ENCODE measurements around the gene HCK. TPM values are rescaled to one million over a fixed set of nuclear protein-coding genes. Genes with fewer than 3 reads are reported as not detected.

The HCK gene
- total and polyA plus RNA-seq, 7 experiments from 2014 or later, result 0.09 to 129 (median 1.4) TPM

DNA sequence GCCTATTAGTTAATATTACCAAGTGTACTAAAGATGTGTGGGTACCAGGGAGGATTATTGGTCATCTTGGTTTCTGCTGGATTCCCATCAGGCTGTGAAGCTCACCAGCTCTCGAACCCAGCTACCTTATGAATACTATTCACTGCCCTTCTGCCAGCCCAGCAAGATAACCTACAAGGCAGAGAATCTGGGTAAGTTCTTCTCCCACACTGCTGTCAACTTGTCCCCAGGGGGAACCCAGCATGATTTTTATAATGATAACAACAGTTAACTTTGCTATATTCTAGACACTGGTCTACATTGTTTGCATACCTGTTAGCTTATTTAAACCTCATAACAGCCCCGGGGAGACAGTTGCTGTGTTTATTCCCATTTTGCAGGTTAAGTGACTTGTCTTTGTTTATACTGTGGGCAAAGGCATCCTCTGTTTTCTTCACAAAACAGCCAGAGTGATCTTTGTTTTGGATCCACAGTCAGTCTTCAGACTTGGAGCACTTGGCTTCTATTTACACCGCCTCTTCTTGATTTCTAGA, 84.0 kb downstream of the HCK start:
- no peak overlapping the region for H3K4me3 Mint-ChIP-seq
- DNase-seq (no peak), ATAC-seq (no peak)
- no peak overlapping the region for H3K27ac ChIP-seq (ENCODE audit: low read depth, low read length)
- no peaks in the 10 kb centered on the region for H3K27me3 ChIP-seq (ENCODE audit: control insufficient read depth in 2 of 2, insufficient read depth in 2 of 2, low read length in 2 of 2)
- POLR2A ChIA-PET, result no interaction called here
- no peak overlapping the region for H3K27ac Mint-ChIP-seq
- H3K36me3 Mint-ChIP-seq, result peaks cover 20 to 46% (median 26%) of the 10 kb centered on the region in 5 donors
- H3K36me3 ChIP-seq (ENCODE audit: control insufficient read depth in 2 of 3, insufficient read depth in 3 of 3, low read length in 3 of 3), result peaks cover 0 to 61% (median under 1%) of the 10 kb centered on the region in 3 experiments
- H3K9me3 ChIP-seq (ENCODE audit: control insufficient read depth in 2 of 3, low read length in 3 of 3), result no peaks in the 10 kb centered on the region
- intact Hi-C loops (cut with micrococcal nuclease), result no loop called here
- no peaks in the 10 kb centered on the region for H3K9me3 Mint-ChIP-seq
- H3K4me1 Mint-ChIP-seq, result peaks cover 3 to 46% (median 20%) of the 10 kb centered on the region in 7 donors
- H3K27me3 Mint-ChIP-seq, result no peaks in the 10 kb centered on the region
- CTCF ChIA-PET, result interaction anchor here (1.2 kb wide), 1 partner anchor 10 kb away, joined by 3 read pairs; no protein-coding TSS in a partner anchor
- H3K4me3 ChIP-seq (ENCODE audit: low read length), result no peak overlapping the region
- no peaks in the 10 kb centered on the region for H3K4me1 ChIP-seq (ENCODE audit: control insufficient read depth in 2 of 2, insufficient read depth in 2 of 2, low read length in 2 of 2)

DNA sequence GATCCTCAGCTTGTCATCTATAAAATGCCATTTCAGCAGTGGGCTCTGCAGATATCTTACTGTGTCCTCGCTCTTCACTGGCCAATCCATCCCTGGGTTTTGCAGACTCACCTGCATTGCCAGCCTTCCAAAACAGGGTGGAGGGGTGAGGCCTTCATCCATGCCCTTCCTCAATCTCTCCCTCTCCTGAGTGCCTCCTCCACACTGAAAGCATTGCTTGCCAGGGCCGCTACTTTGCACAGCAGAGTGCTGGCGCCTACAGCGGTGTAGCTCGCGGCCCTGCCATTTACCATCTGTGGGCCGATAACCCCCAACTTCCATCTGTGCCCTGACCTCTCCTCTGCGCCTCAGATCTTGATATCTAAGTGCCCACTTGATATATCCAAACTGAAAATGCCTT, 86.9 kb downstream of the HCK start:
- intact Hi-C loops (cut with micrococcal nuclease), result no loop called here
- H3K4me3 ChIP-seq (ENCODE audit: low read length), result no peak overlapping the region

GRCh38 chr20:32139947-32140346, 87.9 kb downstream of the HCK start:
- Mint-ChIP-seq H3K4me1 (peaks cover 0 to 24% (median 0%) of the 10 kb centered on the region in 7 donors), H3K27ac (peak overlapping the region in 2 of 9 donors; percentile 17 to 80), H3K27me3 (no peaks in the 10 kb centered on the region), H3K4me3 (no peak overlapping the region), H3K9me3 (peaks cover 0 to 1% (median 0%) of the 10 kb centered on the region in 11 donors), H3K36me3 (peaks cover 19 to 66% (median 38%) of the 10 kb centered on the region in 5 donors)
- Histone ChIP-seq H3K9me3 (ENCODE audit: control insufficient read depth in 2 of 3, low read length in 3 of 3) (no peaks in the 10 kb centered on the region), H3K4me1 (ENCODE audit: control insufficient read depth in 2 of 2, insufficient read depth in 2 of 2, low read length in 2 of 2) (no peaks in the 10 kb centered on the region), H3K36me3 (ENCODE audit: control insufficient read depth in 2 of 3, insufficient read depth in 3 of 3, low read length in 3 of 3) (peaks cover 8 to 95% (median 21%) of the 10 kb centered on the region in 3 experiments), H3K27me3 (ENCODE audit: control insufficient read depth in 2 of 2, insufficient read depth in 2 of 2, low read length in 2 of 2) (no peaks in the 10 kb centered on the region), H3K27ac (ENCODE audit: low read depth, low read length) (no peak overlapping the region), H3K4me3 (ENCODE audit: low read length) (no peak overlapping the region)
- ATAC-seq, result no peak
- CTCF ChIA-PET, result no interaction called here
- intact Hi-C loops (cut with micrococcal nuclease), result no loop called here
- POLR2A ChIA-PET, result no interaction called here
- no peak for DNase-seq

More for the DNA sequence above, 86.9 kb downstream of the HCK start:
- DNase-seq (no peak), ATAC-seq (no peak)
- Mint-ChIP-seq H3K27me3 (no peaks in the 10 kb centered on the region), H3K4me3 (no peak overlapping the region), H3K36me3 (peaks cover 19 to 59% (median 32%) of the 10 kb centered on the region in 5 donors), H3K27ac (peak overlapping the region in 2 of 9 donors; percentile 62 to 76), H3K4me1 (peaks cover 0 to 24% (median 0%) of the 10 kb centered on the region in 7 donors), H3K9me3 (no peaks in the 10 kb centered on the region)
- H3K27me3 ChIP-seq (ENCODE audit: control insufficient read depth in 2 of 2, insufficient read depth in 2 of 2, low read length in 2 of 2), result no peaks in the 10 kb centered on the region
- no peak overlapping the region for H3K27ac ChIP-seq (ENCODE audit: low read depth, low read length)
- H3K36me3 ChIP-seq (ENCODE audit: control insufficient read depth in 2 of 3, insufficient read depth in 3 of 3, low read length in 3 of 3), result peaks cover 8 to 90% (median 17%) of the 10 kb centered on the region in 3 experiments
- ChIA-PET POLR2A (no interaction called here), CTCF (no interaction called here)
- no peaks in the 10 kb centered on the region for H3K4me1 ChIP-seq (ENCODE audit: control insufficient read depth in 2 of 2, insufficient read depth in 2 of 2, low read length in 2 of 2)
- H3K9me3 ChIP-seq (ENCODE audit: control insufficient read depth in 2 of 3, low read length in 3 of 3), result no peaks in the 10 kb centered on the region

DNA sequence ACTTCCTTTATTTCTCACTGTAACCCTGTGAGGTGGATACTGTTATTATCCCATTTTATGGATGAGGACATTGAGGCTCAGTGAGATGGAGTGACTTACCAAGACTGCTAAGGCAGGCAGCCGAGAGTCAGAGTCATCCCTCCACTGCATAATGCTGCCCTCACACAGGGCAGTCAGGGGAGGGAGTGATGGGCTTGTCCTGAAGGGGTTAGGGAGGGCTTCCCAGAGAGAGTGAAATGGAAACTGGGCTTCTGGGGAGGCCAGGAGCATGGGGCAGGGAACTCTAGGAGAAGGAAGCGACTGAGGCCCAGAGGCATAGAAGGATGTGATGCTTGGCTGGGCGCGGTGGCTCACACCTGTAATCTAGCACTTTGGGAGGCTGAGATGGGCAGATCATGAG, 88.6 kb downstream of the HCK start:
- Histone ChIP-seq H3K9me3 (ENCODE audit: control insufficient read depth in 2 of 3, low read length in 3 of 3) (no peaks in the 10 kb centered on the region), H3K27me3 (ENCODE audit: control insufficient read depth in 2 of 2, insufficient read depth in 2 of 2, low read length in 2 of 2) (no peaks in the 10 kb centered on the region), H3K4me3 (ENCODE audit: low read length) (no peak overlapping the region), H3K27ac (ENCODE audit: low read depth, low read length) (no peak overlapping the region), H3K4me1 (ENCODE audit: control insufficient read depth in 2 of 2, insufficient read depth in 2 of 2, low read length in 2 of 2) (no peaks in the 10 kb centered on the region), H3K36me3 (ENCODE audit: control insufficient read depth in 2 of 3, insufficient read depth in 3 of 3, low read length in 3 of 3) (peaks cover 8 to 98% (median 27%) of the 10 kb centered on the region in 3 experiments)
- POLR2A ChIA-PET, result no interaction called here
- Mint-ChIP-seq H3K27me3 (no peaks in the 10 kb centered on the region), H3K4me1 (peaks cover 0 to 19% (median 0%) of the 10 kb centered on the region in 7 donors), H3K27ac (no peak overlapping the region), H3K9me3 (peaks cover 0 to 1% (median 0%) of the 10 kb centered on the region in 11 donors), H3K36me3 (peaks cover 23 to 69% (median 45%) of the 10 kb centered on the region in 5 donors), H3K4me3 (no peak overlapping the region)
- CTCF ChIA-PET, result no interaction called here
- DNase-seq, result no peak
- ATAC-seq, result no peak
- intact Hi-C loops (cut with micrococcal nuclease), result no loop called here

DNA sequence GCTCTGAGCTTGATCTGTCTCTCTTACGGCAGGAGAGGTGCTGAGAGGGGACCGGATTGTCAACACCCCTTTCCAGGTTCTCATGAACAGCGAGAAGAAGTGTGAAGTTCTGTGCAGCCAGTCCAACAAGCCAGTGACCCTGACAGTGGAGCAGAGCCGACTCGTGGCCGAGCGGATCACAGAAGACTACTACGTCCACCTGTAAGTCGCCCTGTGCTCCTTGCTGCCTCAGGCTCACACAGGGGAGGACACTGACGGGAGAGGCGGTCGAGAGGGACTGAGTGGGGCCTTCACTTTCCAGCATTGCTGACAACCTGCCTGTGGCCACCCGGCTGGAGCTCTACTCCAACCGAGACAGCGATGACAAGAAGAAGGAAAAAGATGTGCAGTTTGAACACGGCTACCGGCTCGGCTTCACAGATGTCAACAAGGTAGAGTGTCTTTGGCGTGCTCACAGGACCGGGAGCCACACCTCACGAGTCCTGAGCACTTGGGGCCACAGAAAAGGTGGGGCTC, 89.5 kb downstream of the HCK start:
- DNase-seq (no peak), ATAC-seq (no peak)
- no peak overlapping the region for H3K4me3 ChIP-seq (ENCODE audit: low read length)
- no peaks in the 10 kb centered on the region for H3K27me3 Mint-ChIP-seq
- POLR2A ChIA-PET, result no interaction called here
- H3K9me3 Mint-ChIP-seq, result peaks cover 0 to 1% (median 0%) of the 10 kb centered on the region in 11 donors
- no peaks in the 10 kb centered on the region for H3K27me3 ChIP-seq (ENCODE audit: control insufficient read depth in 2 of 2, insufficient read depth in 2 of 2, low read length in 2 of 2)
- peaks cover 8 to 98% (median 35%) of the 10 kb centered on the region in 3 experiments for H3K36me3 ChIP-seq (ENCODE audit: control insufficient read depth in 2 of 3, insufficient read depth in 3 of 3, low read length in 3 of 3)
- no peak overlapping the region for H3K4me3 Mint-ChIP-seq
- peak overlapping the region in 2 of 9 donors; percentile 47 to 53 for H3K27ac Mint-ChIP-seq
- H3K36me3 Mint-ChIP-seq, result peaks cover 29 to 78% (median 51%) of the 10 kb centered on the region in 5 donors
- H3K4me1 ChIP-seq (ENCODE audit: control insufficient read depth in 2 of 2, insufficient read depth in 2 of 2, low read length in 2 of 2), result no peaks in the 10 kb centered on the region
- intact Hi-C loops (cut with micrococcal nuclease), result no loop called here
- CTCF ChIA-PET, result no interaction called here
- no peak overlapping the region for H3K27ac ChIP-seq (ENCODE audit: low read depth, low read length)
- peaks cover 0 to 19% (median 0%) of the 10 kb centered on the region in 7 donors for H3K4me1 Mint-ChIP-seq
- H3K9me3 ChIP-seq (ENCODE audit: control insufficient read depth in 2 of 3, low read length in 3 of 3), result no peaks in the 10 kb centered on the region

DNA sequence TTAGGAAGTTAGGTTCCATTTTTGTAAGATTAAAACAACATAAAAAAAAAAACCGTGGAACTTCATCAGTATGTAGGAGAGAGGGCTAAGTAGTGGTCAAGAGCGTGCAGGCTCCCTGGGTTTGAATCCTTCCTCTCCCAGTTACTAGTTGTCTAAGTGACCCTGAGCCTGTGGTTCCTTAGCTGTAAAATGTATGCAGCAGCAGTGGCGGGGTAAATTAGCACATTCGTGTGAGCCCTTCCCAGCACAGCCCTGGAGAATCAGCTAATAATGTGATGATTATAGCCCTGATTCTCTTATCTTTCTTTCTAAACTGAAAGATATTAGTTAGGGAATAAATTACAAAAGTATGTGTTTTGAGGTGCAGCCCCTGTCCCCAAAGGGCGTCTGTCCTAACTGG, 90.0 kb downstream of the HCK start:
- no peak overlapping the region for H3K27ac ChIP-seq (ENCODE audit: low read depth, low read length)
- ChIA-PET CTCF (interaction anchor here (0.7 kb wide), 1 partner anchor 291 kb away, joined by 3 read pairs; no protein-coding TSS in a partner anchor), POLR2A (no interaction called here)
- H3K27ac Mint-ChIP-seq, result peak overlapping the region in 1 of 9 donors; percentile 31
- peaks cover 0 to 1% (median 0%) of the 10 kb centered on the region in 11 donors for H3K9me3 Mint-ChIP-seq
- H3K27me3 Mint-ChIP-seq, result no peaks in the 10 kb centered on the region
- H3K27me3 ChIP-seq (ENCODE audit: control insufficient read depth in 2 of 2, insufficient read depth in 2 of 2, low read length in 2 of 2), result no peaks in the 10 kb centered on the region
- DNase-seq (no peak), ATAC-seq (no peak)
- H3K4me1 ChIP-seq (ENCODE audit: control insufficient read depth in 2 of 2, insufficient read depth in 2 of 2, low read length in 2 of 2), result no peaks in the 10 kb centered on the region
- H3K4me3 Mint-ChIP-seq, result no peak overlapping the region
- peaks cover 28 to 83% (median 51%) of the 10 kb centered on the region in 5 donors for H3K36me3 Mint-ChIP-seq
- peaks cover 8 to 98% (median 36%) of the 10 kb centered on the region in 3 experiments for H3K36me3 ChIP-seq (ENCODE audit: control insufficient read depth in 2 of 3, insufficient read depth in 3 of 3, low read length in 3 of 3)
- H3K4me1 Mint-ChIP-seq, result peaks cover 0 to 19% (median 0%) of the 10 kb centered on the region in 7 donors
- no peak overlapping the region for H3K4me3 ChIP-seq (ENCODE audit: low read length)
- intact Hi-C loops (cut with micrococcal nuclease), result no loop called here
- no peaks in the 10 kb centered on the region for H3K9me3 ChIP-seq (ENCODE audit: control insufficient read depth in 2 of 3, low read length in 3 of 3)

- ATAC-seq (no peak), DNase-seq (no peak)
- ChIA-PET CTCF (no interaction called here), POLR2A (no interaction called here)
- Histone ChIP-seq H3K9me3 (ENCODE audit: control insufficient read depth in 2 of 3, low read length in 3 of 3) (no peaks in the 10 kb centered on the region), H3K4me3 (ENCODE audit: low read length) (no peak overlapping the region), H3K27me3 (ENCODE audit: control insufficient read depth in 2 of 2, insufficient read depth in 2 of 2, low read length in 2 of 2) (no peaks in the 10 kb centered on the region), H3K36me3 (ENCODE audit: control insufficient read depth in 2 of 3, insufficient read depth in 3 of 3, low read length in 3 of 3) (peaks cover 8 to 90% (median 36%) of the 10 kb centered on the region in 3 experiments), H3K27ac (ENCODE audit: low read depth, low read length) (no peak overlapping the region), H3K4me1 (ENCODE audit: control insufficient read depth in 2 of 2, insufficient read depth in 2 of 2, low read length in 2 of 2) (no peaks in the 10 kb centered on the region)
- Mint-ChIP-seq H3K9me3 (peaks cover 0 to 1% (median 0%) of the 10 kb centered on the region in 11 donors), H3K36me3 (peaks cover 23 to 79% (median 46%) of the 10 kb centered on the region in 5 donors), H3K4me1 (peaks cover 0 to 13% (median 0%) of the 10 kb centered on the region in 7 donors), H3K27ac (no peak overlapping the region), H3K27me3 (no peaks in the 10 kb centered on the region), H3K4me3 (no peak overlapping the region)
- intact Hi-C loops (cut with micrococcal nuclease), result no loop called here
Observed at GRCh38 chr20:32142991-32143390, 90.9 kb downstream of the HCK start.
